Liver (tissue), 9 donors: ENCODE data around the gene CHSY1. TPM values are rescaled to one million over a fixed set of nuclear protein-coding genes. Genes with fewer than 3 reads are reported as not detected.

Source experiments
- DNase-seq: peaks from one replicate; pipeline ENCODE4 v3.0.0-alpha.2; 2017; ENCODE audit warnings: low spot score
- H3K27ac ChIP-seq, 2 donors: one replicate each; pipeline ENCODE4 v1.7.0; 2013; ENCODE audit warnings: inconsistent platforms in 2 of 2, low read length in 2 of 2, control low read depth in 1 of 2, low read depth in 1 of 2, mild to moderate bottlenecking in 1 of 2
- H3K27me3 ChIP-seq, 4 donors: one replicate each; pipeline versions ENCODE4 v1.6.1 to v1.7.0; 2013; ENCODE audit warnings: low read length in 3 of 4, inconsistent platforms in 1 of 4, mild to moderate bottlenecking in 1 of 4, moderate library complexity in 1 of 4; ENCODE audit not compliant: control insufficient read depth in 4 of 4, insufficient read depth in 4 of 4
- H3K36me3 ChIP-seq, 4 donors: one replicate each; pipeline versions ENCODE4 v1.6.1 to v1.7.0; 2013; ENCODE audit warnings: low read length in 3 of 4, mild to moderate bottlenecking in 3 of 4, low read depth in 1 of 4, moderate library complexity in 1 of 4; ENCODE audit not compliant: control insufficient read depth in 4 of 4, insufficient read depth in 3 of 4
- H3K4me1 ChIP-seq, 4 donors: one replicate each; pipeline versions ENCODE4 v1.6.1 to v1.7.0; 2013; ENCODE audit warnings: low read length in 3 of 4, mild to moderate bottlenecking in 3 of 4, moderate library complexity in 1 of 4; ENCODE audit not compliant: control insufficient read depth in 4 of 4, insufficient read depth in 4 of 4
- H3K4me3 ChIP-seq, 3 donors: one replicate each; pipeline versions ENCODE4 v1.6.1 to v1.7.0; 2013; ENCODE audit warnings: low read length in 3 of 3, control low read depth in 1 of 3, low read depth in 1 of 3, mild to moderate bottlenecking in 1 of 3
- H3K9ac ChIP-seq, 2 donors: one replicate each; pipeline ENCODE4 v1.7.0; 2013; ENCODE audit warnings: low read length in 2 of 2, mild to moderate bottlenecking in 2 of 2, moderate library complexity in 2 of 2, control low read depth in 1 of 2, low read depth in 1 of 2
- H3K9me3 ChIP-seq, 4 donors: one replicate each; pipeline versions ENCODE4 v1.6.1 to v1.7.0; 2013; ENCODE audit warnings: low read length in 3 of 4; ENCODE audit not compliant: control insufficient read depth in 4 of 4
- EGR1 ChIP-seq, 2 donors: IDR thresholded peaks; 2 replicates each; pipeline ENCODE4 v1.6.1; 2016 to 2018; ENCODE audit warnings: antibody characterized with exemption in 2 of 2, low read depth in 2 of 2
- FOXA1 ChIP-seq: IDR thresholded peaks from 2 replicates; pipeline ENCODE4 v1.6.1; 2016; ENCODE audit warnings: antibody characterized with exemption
- FOXA2 ChIP-seq: IDR thresholded peaks from 2 replicates; pipeline ENCODE4 v1.6.1; 2016; ENCODE audit warnings: antibody characterized with exemption
- GABPA ChIP-seq, 2 donors: IDR thresholded peaks in 1 of 2; conservative IDR thresholded peaks in 1 of 2; 2 replicates each; pipeline ENCODE4 v1.6.1; 2016; ENCODE audit warnings: antibody characterized with exemption in 2 of 2, mild to moderate bottlenecking in 1 of 2, moderate library complexity in 1 of 2
- HNF4A ChIP-seq, 2 donors: conservative IDR thresholded peaks; 2 replicates each; pipeline ENCODE4 v1.6.1; 2016; ENCODE audit warnings: antibody characterized with exemption in 2 of 2, mild to moderate bottlenecking in 2 of 2
- HNF4G ChIP-seq: IDR thresholded peaks from 2 replicates; pipeline ENCODE4 v1.6.1; 2016; ENCODE audit warnings: antibody characterized with exemption
- JUND ChIP-seq, 2 donors: IDR thresholded peaks; 2 replicates each; pipeline ENCODE4 v1.6.1; 2016; ENCODE audit warnings: antibody characterized with exemption in 2 of 2
- NR2F2 ChIP-seq: IDR thresholded peaks from 2 replicates; pipeline ENCODE4 v1.6.1; 2016; ENCODE audit warnings: antibody characterized with exemption
- RAD21 ChIP-seq, 2 donors: IDR thresholded peaks; 2 replicates each; pipeline ENCODE4 v1.6.1; 2016; ENCODE audit warnings: antibody characterized with exemption in 2 of 2, mild to moderate bottlenecking in 2 of 2
- RXRA ChIP-seq, 2 donors: IDR thresholded peaks; 2 replicates each; pipeline ENCODE4 v1.6.1; 2017 to 2018; ENCODE audit warnings: antibody characterized with exemption in 2 of 2, mild to moderate bottlenecking in 1 of 2
- SP1 ChIP-seq: IDR thresholded peaks from 2 replicates; pipeline ENCODE4 v1.6.1; 2018; ENCODE audit warnings: antibody characterized with exemption, mild to moderate bottlenecking
- TAF1 ChIP-seq: conservative IDR thresholded peaks from 2 replicates; pipeline ENCODE4 v1.6.1; 2016; ENCODE audit warnings: antibody characterized with exemption, mild to moderate bottlenecking
- YY1 ChIP-seq: IDR thresholded peaks from 2 replicates; pipeline ENCODE4 v1.6.1; 2016; ENCODE audit warnings: antibody characterized with exemption, mild to moderate bottlenecking
- WGBS: extraction: QIAGEN DNeasy Blood & Tissue Kit; methylation state at CpG from one replicate; pipeline ENCODE4 v1.1.7; 2013; 5-methylcytosine and 5-hydroxymethylcytosine counted together
- polyA plus RNA-seq, 2 donors: library from polyadenylated mRNA; stranded (reverse) in 1 of 2; unstranded in 1 of 2; fragments of 200-250 nt in 1 of 2; fragments of >200 nt in 1 of 2; fragmentation: Nextera tagmentation in 1 of 2; extraction: Ambion mirVana in 1 of 2; gene quantifications; one replicate each; pipeline versions ENCODE4 v1.2.1 to v1.2.3, GENCODE V29; 2013 to 2015
- total RNA-seq, 2 donors: library from RNA; depleted of rRNA; stranded (reverse); fragments of >200 nt; gene quantifications; one replicate each; pipeline ENCODE4 v1.2.3, GENCODE V29; 2014
- TF ChIP-seq, protein P1 (sequence below): fragments of 150-350 bp; IDR thresholded peaks from 2 replicates; pipeline ENCODE4 v1.5.1; 2017; ENCODE audit warnings: improper control_type of control experiment, low read depth, low read length; ENCODE audit not compliant: missing input control
- TF ChIP-seq, protein P2 (sequence below): IDR thresholded peaks from 2 replicates; pipeline ENCODE4 v1.6.1; 2016; ENCODE audit warnings: antibody characterized with exemption
- TF ChIP-seq, protein P3 (sequence below): IDR thresholded peaks from 2 replicates; pipeline ENCODE4 v1.6.1; 2016; ENCODE audit warnings: antibody characterized with exemption
- TF ChIP-seq, protein P4 (sequence below): IDR thresholded peaks from 2 replicates; pipeline ENCODE4 v1.6.1; 2016; ENCODE audit warnings: antibody characterized with exemption, mild to moderate bottlenecking
- TF ChIP-seq, protein P5 (sequence below): IDR thresholded peaks from 2 replicates; pipeline ENCODE4 v1.6.1; 2016; ENCODE audit warnings: antibody characterized with exemption
- donor health status: healthy.
- donor health status: healthy.
- donor health status: healthy.
- donor health status: healthy.
- donor health status: healthy.

CHSY1 gene
- total and polyA plus RNA-seq, 4 donors, result 1.4 to 12.3 (median 6.6) TPM

DNA sequence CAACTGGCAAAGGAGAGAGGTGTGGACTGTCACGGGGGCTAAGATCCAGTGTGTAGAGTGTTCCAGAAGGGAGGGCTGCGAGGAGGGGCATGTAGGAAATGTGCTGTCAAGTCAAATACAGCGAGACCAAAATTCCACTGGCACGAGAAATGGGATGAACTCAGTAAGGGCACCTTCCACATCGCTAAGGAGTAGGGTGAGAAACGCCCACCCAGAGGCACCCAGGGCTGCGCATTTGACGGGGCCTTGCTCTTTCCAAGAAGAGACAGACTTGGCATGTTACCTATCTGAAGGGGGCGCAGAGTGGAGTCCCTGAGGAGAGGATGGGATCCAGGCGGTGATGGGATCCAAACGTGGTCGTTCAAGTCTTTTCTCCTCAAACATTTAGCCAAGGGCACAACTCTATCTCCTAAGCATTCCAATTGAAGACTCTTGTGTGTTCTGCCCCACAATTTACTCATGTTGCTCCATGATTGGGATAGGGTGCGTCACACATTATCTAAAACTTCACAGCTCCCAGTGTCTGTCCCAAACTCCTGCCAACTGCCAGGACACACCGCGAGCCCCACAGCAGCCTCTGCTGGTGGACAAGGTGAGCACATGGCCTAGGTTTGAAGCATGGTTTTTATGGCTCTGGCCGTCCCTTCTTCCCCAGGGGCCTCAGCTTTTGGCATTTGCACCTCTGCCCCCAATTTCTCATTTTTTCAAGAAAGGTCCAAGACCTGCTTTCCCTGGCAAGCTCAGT is 17.8 kb upstream of the CHSY1 start:
- Histone ChIP-seq H3K4me3 (no peak overlapping the region), H3K27me3 (no peaks in the 10 kb centered on the region), H3K36me3 (peaks cover 15 to 46% (median 44%) of the 10 kb centered on the region in 4 donors), H3K9ac (no peak overlapping the region), H3K27ac (no peak overlapping the region), H3K9me3 (no peaks in the 10 kb centered on the region), H3K4me1 (no peaks in the 10 kb centered on the region)
- TF ChIP-seq, protein P1, sequence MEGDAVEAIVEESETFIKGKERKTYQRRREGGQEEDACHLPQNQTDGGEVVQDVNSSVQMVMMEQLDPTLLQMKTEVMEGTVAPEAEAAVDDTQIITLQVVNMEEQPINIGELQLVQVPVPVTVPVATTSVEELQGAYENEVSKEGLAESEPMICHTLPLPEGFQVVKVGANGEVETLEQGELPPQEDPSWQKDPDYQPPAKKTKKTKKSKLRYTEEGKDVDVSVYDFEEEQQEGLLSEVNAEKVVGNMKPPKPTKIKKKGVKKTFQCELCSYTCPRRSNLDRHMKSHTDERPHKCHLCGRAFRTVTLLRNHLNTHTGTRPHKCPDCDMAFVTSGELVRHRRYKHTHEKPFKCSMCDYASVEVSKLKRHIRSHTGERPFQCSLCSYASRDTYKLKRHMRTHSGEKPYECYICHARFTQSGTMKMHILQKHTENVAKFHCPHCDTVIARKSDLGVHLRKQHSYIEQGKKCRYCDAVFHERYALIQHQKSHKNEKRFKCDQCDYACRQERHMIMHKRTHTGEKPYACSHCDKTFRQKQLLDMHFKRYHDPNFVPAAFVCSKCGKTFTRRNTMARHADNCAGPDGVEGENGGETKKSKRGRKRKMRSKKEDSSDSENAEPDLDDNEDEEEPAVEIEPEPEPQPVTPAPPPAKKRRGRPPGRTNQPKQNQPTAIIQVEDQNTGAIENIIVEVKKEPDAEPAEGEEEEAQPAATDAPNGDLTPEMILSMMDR, result peak; percentile 18
- TF ChIP-seq RXRA (IDR thresholded peaks at IDR 0.05) (no peak), HNF4G (no peak), FOXA1 (no peak), EGR1 (IDR thresholded peaks at IDR 0.05; ENCODE audit: low read depth in 2 of 2) (no peak), NR2F2 (no peak), YY1 (no peak), SP1 (no peak), RAD21 (IDR thresholded peaks at IDR 0.05) (peak in 1 of 2 donors; percentile 38), GABPA (IDR thresholded peaks at IDR 0.05 in 1 of 2, conservative IDR thresholded peaks at IDR 0.05 in 1 of 2) (no peak), FOXA2 (no peak), JUND (IDR thresholded peaks at IDR 0.05) (no peak), TAF1 (no peak), HNF4A (conservative IDR thresholded peaks at IDR 0.05) (no peak)
- TF ChIP-seq, protein P2, sequence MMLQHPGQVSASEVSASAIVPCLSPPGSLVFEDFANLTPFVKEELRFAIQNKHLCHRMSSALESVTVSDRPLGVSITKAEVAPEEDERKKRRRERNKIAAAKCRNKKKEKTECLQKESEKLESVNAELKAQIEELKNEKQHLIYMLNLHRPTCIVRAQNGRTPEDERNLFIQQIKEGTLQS, result no peak
- TF ChIP-seq, protein P3, sequence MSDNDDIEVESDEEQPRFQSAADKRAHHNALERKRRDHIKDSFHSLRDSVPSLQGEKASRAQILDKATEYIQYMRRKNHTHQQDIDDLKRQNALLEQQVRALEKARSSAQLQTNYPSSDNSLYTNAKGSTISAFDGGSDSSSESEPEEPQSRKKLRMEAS, result no peak
- TF ChIP-seq, protein P4, sequence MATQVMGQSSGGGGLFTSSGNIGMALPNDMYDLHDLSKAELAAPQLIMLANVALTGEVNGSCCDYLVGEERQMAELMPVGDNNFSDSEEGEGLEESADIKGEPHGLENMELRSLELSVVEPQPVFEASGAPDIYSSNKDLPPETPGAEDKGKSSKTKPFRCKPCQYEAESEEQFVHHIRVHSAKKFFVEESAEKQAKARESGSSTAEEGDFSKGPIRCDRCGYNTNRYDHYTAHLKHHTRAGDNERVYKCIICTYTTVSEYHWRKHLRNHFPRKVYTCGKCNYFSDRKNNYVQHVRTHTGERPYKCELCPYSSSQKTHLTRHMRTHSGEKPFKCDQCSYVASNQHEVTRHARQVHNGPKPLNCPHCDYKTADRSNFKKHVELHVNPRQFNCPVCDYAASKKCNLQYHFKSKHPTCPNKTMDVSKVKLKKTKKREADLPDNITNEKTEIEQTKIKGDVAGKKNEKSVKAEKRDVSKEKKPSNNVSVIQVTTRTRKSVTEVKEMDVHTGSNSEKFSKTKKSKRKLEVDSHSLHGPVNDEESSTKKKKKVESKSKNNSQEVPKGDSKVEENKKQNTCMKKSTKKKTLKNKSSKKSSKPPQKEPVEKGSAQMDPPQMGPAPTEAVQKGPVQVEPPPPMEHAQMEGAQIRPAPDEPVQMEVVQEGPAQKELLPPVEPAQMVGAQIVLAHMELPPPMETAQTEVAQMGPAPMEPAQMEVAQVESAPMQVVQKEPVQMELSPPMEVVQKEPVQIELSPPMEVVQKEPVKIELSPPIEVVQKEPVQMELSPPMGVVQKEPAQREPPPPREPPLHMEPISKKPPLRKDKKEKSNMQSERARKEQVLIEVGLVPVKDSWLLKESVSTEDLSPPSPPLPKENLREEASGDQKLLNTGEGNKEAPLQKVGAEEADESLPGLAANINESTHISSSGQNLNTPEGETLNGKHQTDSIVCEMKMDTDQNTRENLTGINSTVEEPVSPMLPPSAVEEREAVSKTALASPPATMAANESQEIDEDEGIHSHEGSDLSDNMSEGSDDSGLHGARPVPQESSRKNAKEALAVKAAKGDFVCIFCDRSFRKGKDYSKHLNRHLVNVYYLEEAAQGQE, result no peak
- TF ChIP-seq, protein P5, sequence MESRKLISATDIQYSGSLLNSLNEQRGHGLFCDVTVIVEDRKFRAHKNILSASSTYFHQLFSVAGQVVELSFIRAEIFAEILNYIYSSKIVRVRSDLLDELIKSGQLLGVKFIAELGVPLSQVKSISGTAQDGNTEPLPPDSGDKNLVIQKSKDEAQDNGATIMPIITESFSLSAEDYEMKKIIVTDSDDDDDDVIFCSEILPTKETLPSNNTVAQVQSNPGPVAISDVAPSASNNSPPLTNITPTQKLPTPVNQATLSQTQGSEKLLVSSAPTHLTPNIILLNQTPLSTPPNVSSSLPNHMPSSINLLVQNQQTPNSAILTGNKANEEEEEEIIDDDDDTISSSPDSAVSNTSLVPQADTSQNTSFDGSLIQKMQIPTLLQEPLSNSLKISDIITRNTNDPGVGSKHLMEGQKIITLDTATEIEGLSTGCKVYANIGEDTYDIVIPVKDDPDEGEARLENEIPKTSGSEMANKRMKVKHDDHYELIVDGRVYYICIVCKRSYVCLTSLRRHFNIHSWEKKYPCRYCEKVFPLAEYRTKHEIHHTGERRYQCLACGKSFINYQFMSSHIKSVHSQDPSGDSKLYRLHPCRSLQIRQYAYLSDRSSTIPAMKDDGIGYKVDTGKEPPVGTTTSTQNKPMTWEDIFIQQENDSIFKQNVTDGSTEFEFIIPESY, result no peak
- DNase-seq, result no peak
- 93% methylated on average over 16 of the region's 16 CpGs for WGBS
